GM21619 (cell line): ENCODE measurements around the gene NR4A3.
"Not testable (repeated sequence)": the region's sequence is repeated elsewhere in the genome, so short reads cannot be mapped to it uniquely, and the experiment has no call there.

Experiments used
- ATAC-seq: cut with Tn5 transposase; IDR thresholded peaks from one replicate; pipeline ENCODE4 v1.9.1; 2021; ENCODE audit not compliant: unreplicated experiment

NR4A3 gene

DNA sequence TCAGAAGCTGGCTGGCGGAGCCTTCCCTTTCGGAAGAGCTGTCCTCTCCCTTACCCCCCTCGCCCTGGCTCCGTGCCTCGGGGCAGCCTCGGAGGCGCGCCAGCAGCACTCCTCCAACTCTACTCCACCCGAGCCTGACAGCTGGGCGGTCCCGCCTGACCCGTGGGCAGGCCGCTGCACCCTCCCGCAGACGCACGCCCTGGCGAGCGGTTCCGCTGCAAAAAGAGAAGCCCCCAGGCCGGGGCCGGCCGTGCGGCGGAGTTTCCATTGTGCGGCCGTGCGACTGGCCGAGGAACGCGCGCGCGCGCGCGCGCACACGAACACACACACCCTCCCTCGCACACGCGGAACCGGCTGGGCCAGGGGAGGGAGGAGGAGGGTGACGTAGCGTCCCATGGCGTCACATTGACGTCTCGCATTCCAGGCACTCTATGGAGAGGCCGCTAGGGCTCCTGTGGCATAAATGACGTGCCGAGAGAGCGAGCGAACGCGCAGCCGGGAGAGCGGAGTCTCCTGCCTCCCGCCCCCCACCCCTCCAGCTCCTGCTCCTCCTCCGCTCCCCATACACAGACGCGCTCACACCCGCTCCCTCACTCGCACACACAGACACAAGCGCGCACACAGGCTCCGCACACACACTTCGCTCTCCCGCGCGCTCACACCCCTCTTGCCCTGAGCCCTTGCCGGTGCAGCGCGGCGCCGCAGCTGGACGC, at the start of gene NR4A3:
NR4A3 (plus strand) TSS at position 490 of the 713 bp plus-strand sequence. CDS start 6,158 bp downstream, outside the sequence.
- peak; percentile 36 for ATAC-seq

DNA sequence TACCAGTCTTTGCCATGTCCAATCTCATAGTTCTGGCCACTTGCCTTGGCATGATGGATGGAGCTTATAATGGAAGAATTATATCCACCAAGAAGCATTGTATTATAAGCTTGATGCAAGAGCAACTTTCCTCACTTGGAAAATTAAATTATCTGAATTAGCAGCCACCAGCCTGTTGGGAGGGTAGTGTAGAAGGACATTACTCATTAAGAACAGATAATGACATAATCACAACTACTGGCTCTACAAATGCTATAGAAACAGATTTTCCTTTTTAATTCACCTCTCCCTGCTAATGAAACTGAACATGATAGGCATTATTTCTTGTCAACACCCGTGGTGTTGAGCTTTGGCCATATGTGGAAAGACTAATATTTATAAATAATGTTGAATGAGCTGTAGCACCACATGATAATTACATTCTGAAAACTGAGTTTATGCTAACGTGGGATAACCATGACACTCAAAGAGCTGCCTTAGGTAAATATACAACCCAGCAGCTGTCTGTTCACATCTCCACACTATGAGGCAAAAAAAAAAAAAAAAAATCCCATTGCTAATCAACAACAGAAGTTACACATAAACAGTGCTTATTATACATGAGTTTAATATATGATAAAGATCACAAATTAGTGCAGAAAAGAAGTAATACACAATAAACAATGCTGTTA, 48.1 kb upstream of the NR4A3 start:
- no peak for ATAC-seq

DNA sequence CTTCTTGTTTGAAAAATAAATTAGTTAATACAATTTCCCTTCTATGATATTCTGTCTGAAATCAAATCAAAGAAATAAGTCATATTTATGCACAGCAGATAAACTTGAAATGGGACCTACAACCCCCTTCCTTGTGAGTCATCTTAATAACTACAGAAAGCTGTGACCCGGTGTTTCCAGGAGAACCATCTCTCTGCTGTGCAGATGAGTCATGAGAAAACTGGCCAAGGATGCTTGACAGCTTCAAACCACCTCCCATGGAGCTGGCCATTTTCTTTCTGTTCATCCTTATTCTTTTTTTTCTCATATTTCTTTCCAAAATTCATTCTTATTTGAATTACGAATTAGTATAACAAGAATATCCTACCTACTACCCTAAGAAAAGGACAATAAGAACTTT, 43.4 kb upstream of the NR4A3 start:
- ATAC-seq = no peak

DNA sequence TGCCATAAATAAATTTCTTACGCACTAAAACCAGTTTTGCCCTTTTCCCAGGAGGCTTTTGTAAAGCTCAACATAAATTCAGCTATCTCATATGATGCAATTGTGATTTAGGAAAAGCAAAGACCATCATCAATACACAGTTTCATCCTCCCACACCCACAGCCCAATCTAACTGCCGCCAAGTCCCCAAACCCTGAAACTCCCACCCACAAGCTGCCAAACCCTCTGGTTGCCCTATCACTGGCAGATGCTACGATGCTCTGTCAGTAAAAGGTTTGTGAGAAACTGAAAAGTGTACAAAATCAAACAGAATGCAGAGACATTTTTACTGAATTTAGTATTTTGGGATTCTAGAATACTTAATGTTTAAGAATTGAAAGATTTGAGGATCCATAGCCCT, 42.8 kb upstream of the NR4A3 start:
- no peak for ATAC-seq

DNA sequence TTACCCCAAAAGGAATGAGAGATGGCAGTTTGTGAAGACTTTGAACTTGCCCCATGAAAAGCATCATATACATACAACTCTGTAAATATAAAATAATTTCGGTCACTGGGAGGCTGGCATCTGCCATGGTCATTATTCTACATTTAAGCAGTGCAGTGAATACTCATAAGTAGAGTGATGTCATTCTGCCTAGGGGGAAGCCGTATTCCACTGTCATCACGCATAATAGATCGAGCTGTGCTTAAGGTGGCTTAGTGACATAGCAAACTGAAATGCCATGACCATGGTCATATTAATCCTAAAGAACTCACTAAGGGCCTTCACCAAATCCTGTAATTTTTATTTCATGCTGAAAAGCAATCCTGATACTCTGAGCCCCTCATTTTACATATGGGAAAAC, 42.4 kb upstream of the NR4A3 start:
- ATAC-seq = no peak

DNA sequence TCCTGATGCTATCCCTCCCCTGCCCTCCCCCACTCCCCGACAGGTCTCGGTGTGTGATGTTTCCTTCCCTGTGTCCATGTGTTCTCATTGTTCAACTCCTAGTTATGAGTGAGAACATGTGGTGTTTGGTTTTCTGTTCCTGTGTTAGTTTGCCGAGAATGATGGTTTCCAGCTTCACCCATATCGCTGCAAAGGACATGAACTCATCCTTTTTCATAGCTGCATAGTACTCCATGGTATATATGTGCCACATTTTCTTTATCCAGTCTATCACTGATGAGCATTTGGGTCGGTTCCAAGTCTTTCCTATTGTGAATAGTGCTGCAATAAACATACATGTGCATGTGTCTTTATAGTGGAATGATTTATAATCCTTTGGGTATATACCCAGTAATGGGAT, 39.3 kb upstream of the NR4A3 start:
- ATAC-seq = not testable (repeated sequence)

DNA sequence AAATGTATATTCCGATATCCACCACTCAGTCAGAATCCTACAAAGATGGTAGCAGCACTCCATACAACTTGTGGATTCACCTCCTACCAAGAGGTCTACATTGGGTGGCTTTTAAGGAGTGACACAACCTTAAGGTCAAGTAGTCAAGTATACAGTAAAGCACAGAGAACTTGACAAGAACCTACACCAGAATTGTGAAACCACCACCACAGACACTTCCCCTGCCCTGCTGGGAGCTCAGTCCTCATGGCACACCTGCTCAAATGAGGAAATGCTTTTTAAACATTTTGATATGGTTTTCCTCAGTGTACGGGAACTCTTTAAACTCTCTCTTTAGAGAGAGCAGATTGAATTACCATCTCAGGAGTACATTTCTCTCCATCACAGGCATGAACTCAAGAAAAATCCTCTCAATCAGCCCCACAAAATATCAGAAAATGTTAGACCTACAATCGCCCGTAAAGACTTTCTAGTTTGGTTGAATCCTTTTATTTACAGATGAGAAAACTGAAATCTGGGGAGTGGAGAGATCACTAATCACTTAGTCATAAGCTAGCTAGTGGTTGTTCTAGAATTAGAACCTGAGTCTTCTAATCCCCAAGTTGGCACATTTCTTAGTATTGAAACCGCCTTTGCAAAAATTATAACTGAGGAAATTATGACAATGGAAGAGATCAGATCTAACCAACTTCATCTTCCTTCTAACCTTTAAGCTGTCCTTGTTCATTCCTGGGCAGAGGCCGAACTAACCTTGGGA, 38.5 kb upstream of the NR4A3 start:
- ATAC-seq = no peak

DNA sequence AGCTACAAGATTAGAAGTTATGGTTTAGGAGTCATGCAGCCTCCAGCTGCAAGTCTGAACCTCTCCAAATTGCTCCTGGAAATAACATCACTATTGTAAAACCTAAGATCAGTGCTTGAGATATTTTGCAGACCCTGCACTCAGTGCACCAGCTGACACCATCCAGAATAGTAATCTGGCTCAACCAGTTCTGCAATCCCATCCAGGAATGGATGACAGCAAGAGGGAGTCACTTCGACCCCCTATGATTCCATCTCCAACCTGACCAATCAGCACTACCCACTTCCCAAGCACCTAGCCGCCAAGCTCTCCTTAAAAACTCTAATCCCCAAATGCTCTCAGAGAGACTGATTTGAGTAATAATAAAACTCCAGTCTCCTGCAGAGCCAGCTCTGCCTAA, 37.9 kb upstream of the NR4A3 start:
- ATAC-seq = no peak

GRCh38 chr9:99785010-99785590, 36.6 kb upstream of the NR4A3 start:
- ATAC-seq = no peak

DNA sequence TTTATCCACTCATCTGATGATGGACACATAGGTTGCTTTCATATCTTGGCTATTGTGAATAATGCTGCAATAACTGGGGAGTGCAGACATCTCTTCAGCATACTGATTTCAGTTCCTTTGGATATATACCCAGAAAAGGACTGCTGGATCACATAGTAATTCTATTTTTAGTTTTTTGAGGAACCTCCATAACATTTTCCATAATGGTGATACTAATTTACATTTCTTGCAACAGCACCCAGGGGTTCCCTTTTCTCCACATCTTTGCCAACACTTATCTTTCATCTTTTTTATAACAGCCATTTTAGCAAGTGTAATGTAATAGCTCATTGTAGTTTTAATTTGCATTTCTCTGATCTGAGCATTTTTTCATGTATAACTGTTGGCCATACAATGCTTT, 34.1 kb upstream of the NR4A3 start:
- ATAC-seq = no peak

- no peak for ATAC-seq
Measured at GRCh38 chr9:99793528-99793927, 28.2 kb upstream of the NR4A3 start.

- no peak for ATAC-seq
Measured at GRCh38 chr9:99796231-99796630, 25.5 kb upstream of the NR4A3 start.

DNA sequence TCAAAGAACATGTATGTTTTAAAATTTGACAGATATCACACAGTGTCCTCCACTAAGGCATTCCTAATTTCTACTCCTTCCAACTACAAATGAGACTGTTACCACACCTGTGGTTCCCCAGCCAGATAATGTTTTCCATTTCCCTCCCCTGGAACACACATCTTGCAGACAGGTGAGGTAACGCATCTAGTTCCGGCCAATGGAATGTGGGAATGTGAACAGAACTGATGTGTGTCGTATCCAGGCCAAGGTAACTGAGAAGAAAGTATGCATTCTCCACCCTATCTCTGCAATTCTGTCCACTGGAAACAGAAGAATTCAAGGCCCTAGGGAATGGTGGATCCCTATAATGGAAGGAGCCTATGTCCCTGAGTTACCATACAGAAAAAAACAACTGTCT, 19.9 kb upstream of the NR4A3 start:
- no peak for ATAC-seq

- no peak for ATAC-seq
Measured at GRCh38 chr9:99803694-99804093, 18.0 kb upstream of the NR4A3 start.

- no peak for ATAC-seq
Measured at GRCh38 chr9:99807276-99807852, 14.3 kb upstream of the NR4A3 start.

DNA sequence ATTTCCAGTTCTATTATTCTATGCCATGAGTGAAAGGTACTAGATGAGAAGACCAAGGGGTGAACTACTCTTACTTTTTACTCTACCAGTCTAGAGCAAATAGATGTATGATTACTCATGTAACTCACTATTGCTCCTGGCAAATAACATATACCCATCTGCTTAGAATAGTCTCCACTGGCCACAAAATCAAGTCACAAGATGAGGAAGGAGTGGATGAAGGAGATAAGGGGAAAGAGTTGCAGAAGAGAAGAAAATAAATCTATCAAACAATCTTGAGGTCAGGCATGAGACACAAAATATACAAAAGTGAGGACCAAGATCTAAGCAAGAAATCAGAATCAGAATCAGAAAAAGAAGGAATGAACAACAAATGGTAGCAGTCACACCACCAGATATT, 13.7 kb upstream of the NR4A3 start:
- ATAC-seq = no peak

DNA sequence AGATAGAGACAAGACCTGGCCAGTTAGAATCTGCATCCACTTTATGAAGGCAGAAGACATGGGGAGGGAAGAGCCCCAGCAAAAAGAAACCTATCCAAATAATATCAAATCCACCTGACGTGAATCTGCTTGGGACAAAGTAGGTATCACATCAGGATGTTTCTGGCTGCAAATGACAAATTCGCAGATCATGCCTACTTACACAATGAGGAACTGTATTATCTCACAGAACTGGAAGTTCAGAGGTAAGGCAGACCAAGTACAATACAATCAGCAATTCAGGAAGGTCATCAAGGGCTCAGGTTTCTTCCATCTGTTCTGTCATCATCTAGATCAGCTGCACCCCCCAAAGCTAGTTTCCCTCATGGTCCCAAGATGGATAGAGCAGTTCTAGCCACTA, 13.2 kb upstream of the NR4A3 start:
- ATAC-seq = no peak

- ATAC-seq = no peak
Measured at GRCh38 chr9:99809586-99810319, 11.9 kb upstream of the NR4A3 start.

DNA sequence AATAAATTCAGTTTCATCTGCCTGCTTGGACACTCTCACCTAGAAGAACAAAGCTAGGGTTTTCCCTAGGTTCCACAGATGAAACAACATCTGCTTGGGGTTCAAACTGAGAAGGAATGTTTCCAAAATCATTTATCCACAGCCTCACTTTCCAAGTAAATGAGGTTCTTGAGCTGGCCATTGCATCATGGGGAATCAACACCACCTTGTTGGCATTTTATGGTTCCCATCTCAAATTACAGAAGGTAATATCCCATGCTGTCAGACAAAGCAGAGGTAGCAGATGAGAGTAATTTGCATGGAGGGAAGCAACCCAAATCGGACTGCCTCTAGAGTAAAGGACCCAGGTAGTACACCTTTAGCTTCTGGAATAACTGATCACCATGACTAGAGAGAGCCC, 10.5 kb upstream of the NR4A3 start:
- ATAC-seq = peak; percentile 10

GRCh38 chr9:99811598-99812383, 9.9 kb upstream of the NR4A3 start:
- peak; percentile 69 for ATAC-seq
